ENCODE results near the gene A1BG.

- TF ChIP-seq CTCF (IDR thresholded peaks at IDR 0.05 in 4 of 5, conservative IDR thresholded peaks at IDR 0.05 in 1 of 5) = no peak
- TF ChIP-seq POLR2A (IDR thresholded peaks at IDR 0.05) = no peak
Measured at GRCh38 chr19:58315580-58315979, 37.7 kb downstream of the A1BG start.

Data from gastrocnemius medialis (tissue), 4 donors.